ENCODE measurements around the gene CDH3. TPM values are rescaled to one million over a fixed set of nuclear protein-coding genes. Genes with fewer than 3 reads are reported as not detected.

The CDH3 gene
- total and polyA plus RNA-seq, 10 of the 15 experiments (the other 5 are each of a cell fraction or from before 2014, with no cell fraction given) = 0.05 to 0.44 (median 0.12) TPM; not detected in 5

DNA sequence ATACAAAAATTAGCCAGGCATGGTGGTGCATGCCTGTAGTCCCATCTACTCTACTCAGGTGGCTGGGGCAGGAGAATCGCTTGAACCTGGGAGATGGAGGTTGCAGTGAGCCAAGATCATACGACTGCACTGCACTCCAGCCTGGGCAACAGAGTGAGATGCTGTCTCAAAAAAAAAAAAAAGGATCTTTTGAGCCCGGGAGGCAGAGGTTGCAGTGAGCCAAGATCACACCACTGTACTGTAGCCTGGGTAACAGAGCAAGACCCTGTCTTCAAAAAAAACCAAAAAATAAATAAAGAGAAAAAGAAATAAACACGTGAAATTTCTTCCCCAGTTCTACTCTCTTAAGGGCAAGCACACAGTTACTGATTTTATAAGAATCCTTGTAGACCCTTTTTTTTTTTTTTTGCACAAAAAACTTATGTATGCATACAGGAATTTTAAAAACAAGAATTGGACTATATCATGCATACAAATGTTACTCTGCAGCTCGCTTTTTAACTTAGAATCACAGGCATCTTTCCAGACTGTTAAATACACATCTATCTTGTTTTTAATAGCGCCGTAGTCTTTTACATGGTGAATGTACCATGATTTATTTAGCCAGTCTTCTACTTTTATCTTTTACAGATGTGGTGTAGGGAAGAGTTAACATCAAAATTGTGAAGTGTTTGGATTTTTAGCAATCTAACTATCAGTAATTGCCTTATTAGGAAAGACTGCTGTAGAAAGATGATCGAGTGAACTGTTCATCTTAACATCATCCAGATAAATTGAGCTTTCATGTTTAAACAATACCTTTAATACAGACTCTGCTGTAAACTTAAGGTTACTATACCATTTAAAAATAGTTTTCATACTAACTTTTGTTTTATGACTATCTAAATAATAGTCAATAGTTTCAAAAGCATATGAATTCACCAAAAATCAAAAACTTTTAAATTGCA, 14.6 kb downstream of the CDH3 start (continued):
- TF ChIP-seq, protein P1, sequence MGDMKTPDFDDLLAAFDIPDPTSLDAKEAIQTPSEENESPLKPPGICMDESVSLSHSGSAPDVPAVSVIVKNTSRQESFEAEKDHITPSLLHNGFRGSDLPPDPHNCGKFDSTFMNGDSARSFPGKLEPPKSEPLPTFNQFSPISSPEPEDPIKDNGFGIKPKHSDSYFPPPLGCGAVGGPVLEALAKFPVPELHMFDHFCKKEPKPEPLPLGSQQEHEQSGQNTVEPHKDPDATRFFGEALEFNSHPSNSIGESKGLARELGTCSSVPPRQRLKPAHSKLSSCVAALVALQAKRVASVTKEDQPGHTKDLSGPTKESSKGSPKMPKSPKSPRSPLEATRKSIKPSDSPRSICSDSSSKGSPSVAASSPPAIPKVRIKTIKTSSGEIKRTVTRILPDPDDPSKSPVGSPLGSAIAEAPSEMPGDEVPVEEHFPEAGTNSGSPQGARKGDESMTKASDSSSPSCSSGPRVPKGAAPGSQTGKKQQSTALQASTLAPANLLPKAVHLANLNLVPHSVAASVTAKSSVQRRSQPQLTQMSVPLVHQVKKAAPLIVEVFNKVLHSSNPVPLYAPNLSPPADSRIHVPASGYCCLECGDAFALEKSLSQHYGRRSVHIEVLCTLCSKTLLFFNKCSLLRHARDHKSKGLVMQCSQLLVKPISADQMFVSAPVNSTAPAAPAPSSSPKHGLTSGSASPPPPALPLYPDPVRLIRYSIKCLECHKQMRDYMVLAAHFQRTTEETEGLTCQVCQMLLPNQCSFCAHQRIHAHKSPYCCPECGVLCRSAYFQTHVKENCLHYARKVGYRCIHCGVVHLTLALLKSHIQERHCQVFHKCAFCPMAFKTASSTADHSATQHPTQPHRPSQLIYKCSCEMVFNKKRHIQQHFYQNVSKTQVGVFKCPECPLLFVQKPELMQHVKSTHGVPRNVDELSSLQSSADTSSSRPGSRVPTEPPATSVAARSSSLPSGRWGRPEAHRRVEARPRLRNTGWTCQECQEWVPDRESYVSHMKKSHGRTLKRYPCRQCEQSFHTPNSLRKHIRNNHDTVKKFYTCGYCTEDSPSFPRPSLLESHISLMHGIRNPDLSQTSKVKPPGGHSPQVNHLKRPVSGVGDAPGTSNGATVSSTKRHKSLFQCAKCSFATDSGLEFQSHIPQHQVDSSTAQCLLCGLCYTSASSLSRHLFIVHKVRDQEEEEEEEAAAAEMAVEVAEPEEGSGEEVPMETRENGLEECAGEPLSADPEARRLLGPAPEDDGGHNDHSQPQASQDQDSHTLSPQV (IDR thresholded peaks at IDR 0.05) = no peak
- TF ChIP-seq CBX5 (IDR thresholded peaks at IDR 0.05; ENCODE audit: low read depth) (no peak), MXI1 (IDR thresholded peaks at IDR 0.05; ENCODE audit: low read depth, low read length) (no peak), MEF2B (IDR thresholded peaks at IDR 0.05; ENCODE audit: partially characterized antibody, poor library complexity, severe bottlenecking) (no peak), RELA (IDR thresholded peaks at IDR 0.05; ENCODE audit: borderline replicate concordance, partially characterized antibody) (no peak), ZNF384 (IDR thresholded peaks at IDR 0.05; ENCODE audit: borderline replicate concordance, low read depth, low read length) (no peak)

DNA sequence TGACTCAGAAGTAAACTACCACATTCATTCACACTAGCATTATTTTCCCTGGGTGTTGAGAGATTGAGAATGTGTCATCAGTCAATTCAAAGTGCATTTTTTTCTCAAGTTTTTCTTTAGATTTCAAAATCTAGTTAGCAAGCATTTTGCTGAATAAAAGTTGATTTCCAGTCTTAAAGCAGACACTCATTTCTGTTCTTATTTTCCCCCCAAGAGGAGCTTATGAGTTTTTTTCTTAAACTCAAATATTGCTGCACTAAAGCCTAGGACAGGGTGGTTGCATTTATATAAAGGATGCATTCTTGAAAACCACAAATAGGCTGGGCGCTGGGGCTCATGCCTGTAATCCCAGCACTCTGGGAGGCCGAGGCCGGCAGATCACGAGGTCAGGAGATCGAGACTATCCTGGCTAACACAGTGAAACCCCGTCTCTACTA, 15.3 kb downstream of the CDH3 start:
- intact Hi-C loops (cut with micrococcal nuclease; ENCODE audit: unreplicated experiment) (no loop called here), in situ Hi-C loops (cut with MboI) (no loop called here)
- CTCF ChIA-PET = no interaction called here
- Histone ChIP-seq H3K4me3 (no peak overlapping the region), H3K79me2 (ENCODE audit: control insufficient read depth, insufficient read depth, low read length) (no peaks in the 10 kb centered on the region), H4K20me1 (ENCODE audit: control insufficient read depth, insufficient read depth) (no peaks in the 10 kb centered on the region), H3K36me3 (ENCODE audit: control insufficient read depth in 2 of 2, insufficient read depth in 2 of 2, low read length in 1 of 2) (no peaks in the 10 kb centered on the region), H3K27me3 (replicated peaks in 1 of 2; ENCODE audit: control insufficient read depth in 2 of 2, insufficient read depth in 2 of 2, low read length in 1 of 2) (no peaks in the 10 kb centered on the region; a peak in 1 of 4 replicates), H3K9me3 (replicated peaks; ENCODE audit: control insufficient read depth, insufficient read depth, low read length) (no peaks in the 10 kb centered on the region), H3K4me1 (ENCODE audit: control insufficient read depth, insufficient read depth, low read length) (no peaks in the 10 kb centered on the region), H3K27ac (ENCODE audit: control insufficient read depth, insufficient read depth) (no peak overlapping the region), H3K4me2 (ENCODE audit: control insufficient read depth, insufficient read depth) (no peak overlapping the region), H2AFZ (ENCODE audit: control insufficient read depth, low read depth, low read length) (no peak overlapping the region), H3K9ac (ENCODE audit: control insufficient read depth, insufficient read depth, low read length) (no peak overlapping the region)
- no peak for ATAC-seq
- SMC1A ChIA-PET (ENCODE audit: uncharacterized antibody, unreplicated experiment) = no interaction called here
- no peak for FAIRE-seq
- RAD21 ChIA-PET (ENCODE audit: unreplicated experiment) = no interaction called here
- no peak for DNase-seq (ENCODE audit: low read depth, low spot score)
- POLR2A ChIA-PET = no interaction called here
- WGBS (ENCODE audit: insufficient coverage, insufficient replicate concordance, low lambda C conversion rate, missing lambda C conversion rate) = 60% methylated on average over 6 of the region's 6 CpGs
- BruUV-seq (replicated peaks) = no TSS peak
- TF ChIP-seq ZZZ3 (IDR thresholded peaks at IDR 0.05; ENCODE audit: control insufficient read depth, insufficient read length, low read depth) = no peak
- TF ChIP-seq ZNF384 (IDR thresholded peaks at IDR 0.05; ENCODE audit: borderline replicate concordance, low read depth, low read length) = no peak
- no peak for TF ChIP-seq POLR2AphosphoS2 (IDR thresholded peaks at IDR 0.05; ENCODE audit: low read depth, low read length)
- TF ChIP-seq JUNB (IDR thresholded peaks at IDR 0.05) = 0 out of 2 replicates have a peak, but pooled peaks have one; percentile 12
- TF ChIP-seq SMC3 (IDR thresholded peaks at IDR 0.05; ENCODE audit: borderline replicate concordance, low read length) = no peak
- no peak for TF ChIP-seq PML (IDR thresholded peaks at IDR 0.05; ENCODE audit: low read length)
